Ovary (tissue), 3 donors: Measurements from ENCODE around the gene KMT2D.

Experiments used
- EP300 ChIP-seq: sonication (generic); formaldehyde crosslinking; IDR thresholded peaks from one replicate; pipeline ENCODE4 v1.6.1; 2017; ENCODE audit warnings: antibody characterized with exemption
- POLR2A ChIP-seq: fragments of 450-650 bp; IDR thresholded peaks from one replicate; pipeline ENCODE4 v1.6.1; 2017; ENCODE audit warnings: antibody characterized with exemption, mild to moderate bottlenecking, moderate library complexity
- TF ChIP-seq, protein P1 (sequence below), 3 donors: fragments of 450-650 bp in 2 of 3; fragments of 200-600 bp in 1 of 3; IDR thresholded peaks; one replicate each; pipeline versions ENCODE4 v1.5.1 to v1.8.0; 2016 to 2022; ENCODE audit warnings: antibody characterized with exemption in 3 of 3, mild to moderate bottlenecking in 1 of 3
- donor health status: DM: no; HTN: no; CAD: no.

DNA sequence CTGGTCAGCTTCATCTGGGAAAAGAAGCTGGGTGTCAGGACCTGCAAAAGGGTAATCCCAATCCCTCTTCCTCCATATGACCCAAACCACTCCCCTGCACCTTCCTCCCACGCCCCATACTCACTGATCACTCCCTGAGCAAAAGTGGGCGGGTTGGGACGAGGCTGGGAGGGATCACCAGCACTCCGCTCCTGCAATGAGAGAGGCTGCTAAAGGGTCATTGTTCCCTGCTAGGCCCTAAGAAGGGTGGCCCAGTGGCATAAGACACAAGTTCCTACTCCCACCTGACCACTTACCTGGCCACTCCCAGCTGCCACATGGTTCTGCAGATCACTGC lies 26.3 kb downstream of the KMT2D start:
- TF ChIP-seq, protein P1, sequence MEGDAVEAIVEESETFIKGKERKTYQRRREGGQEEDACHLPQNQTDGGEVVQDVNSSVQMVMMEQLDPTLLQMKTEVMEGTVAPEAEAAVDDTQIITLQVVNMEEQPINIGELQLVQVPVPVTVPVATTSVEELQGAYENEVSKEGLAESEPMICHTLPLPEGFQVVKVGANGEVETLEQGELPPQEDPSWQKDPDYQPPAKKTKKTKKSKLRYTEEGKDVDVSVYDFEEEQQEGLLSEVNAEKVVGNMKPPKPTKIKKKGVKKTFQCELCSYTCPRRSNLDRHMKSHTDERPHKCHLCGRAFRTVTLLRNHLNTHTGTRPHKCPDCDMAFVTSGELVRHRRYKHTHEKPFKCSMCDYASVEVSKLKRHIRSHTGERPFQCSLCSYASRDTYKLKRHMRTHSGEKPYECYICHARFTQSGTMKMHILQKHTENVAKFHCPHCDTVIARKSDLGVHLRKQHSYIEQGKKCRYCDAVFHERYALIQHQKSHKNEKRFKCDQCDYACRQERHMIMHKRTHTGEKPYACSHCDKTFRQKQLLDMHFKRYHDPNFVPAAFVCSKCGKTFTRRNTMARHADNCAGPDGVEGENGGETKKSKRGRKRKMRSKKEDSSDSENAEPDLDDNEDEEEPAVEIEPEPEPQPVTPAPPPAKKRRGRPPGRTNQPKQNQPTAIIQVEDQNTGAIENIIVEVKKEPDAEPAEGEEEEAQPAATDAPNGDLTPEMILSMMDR (IDR thresholded peaks at IDR 0.05): no peak
- TF ChIP-seq EP300 (no peak), POLR2A (no peak)
